H1 (cell line): ENCODE measurements around the gene FOXO4. TPM values are rescaled to one million over a fixed set of nuclear protein-coding genes. Genes with fewer than 3 reads are reported as not detected.

Experiments used
- polyA plus RNA-seq, 7 experiments: library from polyadenylated mRNA; depleted of rRNA in 3 of 7; stranded (reverse) in 5 of 7; unstranded in 2 of 7; fragments of >200 nt in 5 of 7; fragments of 200-250 nt in 2 of 7; gene quantifications; 1 replicate in 5 of 7; 2 replicates in 1 of 7; 4 replicates in 1 of 7; pipeline versions ENCODE4 v1.2.1 to v1.2.3, GENCODE V29; 2011 to 2013; ENCODE audit warnings: missing spikeins in 2 of 7, mixed read lengths in 2 of 7
- total RNA-seq: library from RNA; stranded (reverse); fragmentation: NEBNext Ultra II Directional; extraction: Animal tissue kit (Norgen Biotek cat#: 25700); gene quantifications from 2 replicates; pipeline ENCODE4 v1.2.1, GENCODE V29; 2021
- TF ChIP-seq, protein P1 (sequence below), 3 experiments: IDR thresholded peaks; 1 replicate in 2 of 3; 2 replicates in 1 of 3; pipeline versions ENCODE4 v1.5.1 to v1.6.1; 2011; ENCODE audit warnings: low read length in 3 of 3, mild to moderate bottlenecking in 3 of 3, inconsistent platforms in 2 of 3, low read depth in 1 of 3, moderate library complexity in 1 of 3; ENCODE audit not compliant: insufficient read depth in 1 of 3; ENCODE audit errors: control extremely low read depth in 1 of 3

FOXO4 gene
- total and polyA plus RNA-seq, 2 of the 8 experiments (the other 6 are each of a cell fraction or from before 2014, with no cell fraction given), result 12.3 to 57.4 TPM

- TF ChIP-seq, protein P1, sequence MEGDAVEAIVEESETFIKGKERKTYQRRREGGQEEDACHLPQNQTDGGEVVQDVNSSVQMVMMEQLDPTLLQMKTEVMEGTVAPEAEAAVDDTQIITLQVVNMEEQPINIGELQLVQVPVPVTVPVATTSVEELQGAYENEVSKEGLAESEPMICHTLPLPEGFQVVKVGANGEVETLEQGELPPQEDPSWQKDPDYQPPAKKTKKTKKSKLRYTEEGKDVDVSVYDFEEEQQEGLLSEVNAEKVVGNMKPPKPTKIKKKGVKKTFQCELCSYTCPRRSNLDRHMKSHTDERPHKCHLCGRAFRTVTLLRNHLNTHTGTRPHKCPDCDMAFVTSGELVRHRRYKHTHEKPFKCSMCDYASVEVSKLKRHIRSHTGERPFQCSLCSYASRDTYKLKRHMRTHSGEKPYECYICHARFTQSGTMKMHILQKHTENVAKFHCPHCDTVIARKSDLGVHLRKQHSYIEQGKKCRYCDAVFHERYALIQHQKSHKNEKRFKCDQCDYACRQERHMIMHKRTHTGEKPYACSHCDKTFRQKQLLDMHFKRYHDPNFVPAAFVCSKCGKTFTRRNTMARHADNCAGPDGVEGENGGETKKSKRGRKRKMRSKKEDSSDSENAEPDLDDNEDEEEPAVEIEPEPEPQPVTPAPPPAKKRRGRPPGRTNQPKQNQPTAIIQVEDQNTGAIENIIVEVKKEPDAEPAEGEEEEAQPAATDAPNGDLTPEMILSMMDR (IDR thresholded peaks at IDR 0.05; ENCODE audit: control extremely low read depth in 1 of 3, insufficient read depth in 1 of 3, low read depth in 1 of 3, low read length in 3 of 3), result no peak
- TF ChIP-seq, all 59 proteins: peak for 0
Measured at GRCh38 chrX:71060127-71060526, 35.5 kb upstream of the FOXO4 start (continued).
